Lower lobe of right lung (tissue), 2 donors: ENCODE data around the gene TGM6. TPM values are rescaled to one million over a fixed set of nuclear protein-coding genes. Genes with fewer than 3 reads are reported as not detected.

Experiments used
- ATAC-seq, 2 donors: fragments of 200-7000 bp; cut with Tn5 transposase; one replicate each; pipeline ENCODE4 v1.9.1; 2020 to 2022; ENCODE audit warnings: mild to moderate bottlenecking in 2 of 2, moderate library complexity in 2 of 2
- DNase-seq: peaks from one replicate; pipeline ENCODE4 v3.0.0-alpha.2; 2020
- H3K27ac ChIP-seq: fragments of 200-600 bp; one replicate; pipeline ENCODE4 v1.8.0; 2022
- H3K27me3 ChIP-seq: fragments of 200-600 bp; one replicate; pipeline ENCODE4 v1.8.0; 2022; ENCODE audit warnings: low read depth
- H3K36me3 ChIP-seq: fragments of 200-600 bp; one replicate; pipeline ENCODE4 v1.8.0; 2022; ENCODE audit warnings: mild to moderate bottlenecking
- H3K4me1 ChIP-seq: fragments of 200-600 bp; one replicate; pipeline ENCODE4 v1.8.0; 2022
- H3K4me3 ChIP-seq: fragments of 200-600 bp; one replicate; pipeline ENCODE4 v1.8.0; 2022; ENCODE audit warnings: mild to moderate bottlenecking
- H3K9me3 ChIP-seq: fragments of 200-600 bp; one replicate; pipeline ENCODE4 v1.8.0; 2022
- intact Hi-C: fragments of 100-400 bp; cut with DNase I; formaldehyde crosslinking; loops from one replicate; pipeline ENCODE4 v1.11.0; 2022
- total RNA-seq: library from RNA; stranded (reverse); fragmentation: NEBNext Ultra II Directional; extraction: Animal tissue kit (Norgen Biotek cat#: 25700); gene quantifications from one replicate; pipeline ENCODE4 v1.2.1, GENCODE V29; 2021
- TF ChIP-seq, protein P1 (sequence below): fragments of 200-600 bp; IDR thresholded peaks from one replicate; pipeline ENCODE4 v1.8.0; 2022; ENCODE audit warnings: antibody characterized with exemption, mild to moderate bottlenecking
- donor health status: DM: no; HTN: yes; CAD: no; lungs with severe emphysema.

Gene TGM6
- total RNA-seq, 1 donor from 2014 or later = not detected

DNA sequence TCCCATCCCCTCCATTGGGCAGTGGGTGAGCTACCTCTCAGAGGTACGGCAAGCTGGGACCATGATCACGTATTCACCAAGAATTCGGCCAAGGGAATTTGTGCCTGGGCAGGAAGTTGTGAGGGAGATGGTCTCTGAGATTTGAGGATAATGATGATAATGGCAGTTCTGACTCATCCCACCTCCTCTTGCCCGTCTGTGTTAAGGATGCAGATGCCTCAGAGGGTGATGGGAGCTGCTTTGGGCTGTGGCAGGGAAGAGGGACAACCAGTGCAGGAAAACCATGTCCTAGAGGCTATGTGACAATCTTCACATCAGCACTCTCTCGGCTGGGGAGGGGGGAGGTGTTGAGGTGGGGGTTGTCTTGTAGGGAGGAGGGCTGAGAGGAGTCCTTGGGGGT is 4.3 kb downstream of the TGM6 start:
- intact Hi-C loops = no loop called here
- Histone ChIP-seq H3K27me3 (peaks cover 7% of the 10 kb centered on the region), H3K4me3 (no peak overlapping the region), H3K9me3 (peaks cover 11% of the 10 kb centered on the region), H3K27ac (no peak overlapping the region), H3K4me1 (no peaks in the 10 kb centered on the region), H3K36me3 (no peaks in the 10 kb centered on the region)
- TF ChIP-seq, protein P1, sequence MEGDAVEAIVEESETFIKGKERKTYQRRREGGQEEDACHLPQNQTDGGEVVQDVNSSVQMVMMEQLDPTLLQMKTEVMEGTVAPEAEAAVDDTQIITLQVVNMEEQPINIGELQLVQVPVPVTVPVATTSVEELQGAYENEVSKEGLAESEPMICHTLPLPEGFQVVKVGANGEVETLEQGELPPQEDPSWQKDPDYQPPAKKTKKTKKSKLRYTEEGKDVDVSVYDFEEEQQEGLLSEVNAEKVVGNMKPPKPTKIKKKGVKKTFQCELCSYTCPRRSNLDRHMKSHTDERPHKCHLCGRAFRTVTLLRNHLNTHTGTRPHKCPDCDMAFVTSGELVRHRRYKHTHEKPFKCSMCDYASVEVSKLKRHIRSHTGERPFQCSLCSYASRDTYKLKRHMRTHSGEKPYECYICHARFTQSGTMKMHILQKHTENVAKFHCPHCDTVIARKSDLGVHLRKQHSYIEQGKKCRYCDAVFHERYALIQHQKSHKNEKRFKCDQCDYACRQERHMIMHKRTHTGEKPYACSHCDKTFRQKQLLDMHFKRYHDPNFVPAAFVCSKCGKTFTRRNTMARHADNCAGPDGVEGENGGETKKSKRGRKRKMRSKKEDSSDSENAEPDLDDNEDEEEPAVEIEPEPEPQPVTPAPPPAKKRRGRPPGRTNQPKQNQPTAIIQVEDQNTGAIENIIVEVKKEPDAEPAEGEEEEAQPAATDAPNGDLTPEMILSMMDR = no peak
- ATAC-seq (no peak), DNase-seq (no peak)

DNA sequence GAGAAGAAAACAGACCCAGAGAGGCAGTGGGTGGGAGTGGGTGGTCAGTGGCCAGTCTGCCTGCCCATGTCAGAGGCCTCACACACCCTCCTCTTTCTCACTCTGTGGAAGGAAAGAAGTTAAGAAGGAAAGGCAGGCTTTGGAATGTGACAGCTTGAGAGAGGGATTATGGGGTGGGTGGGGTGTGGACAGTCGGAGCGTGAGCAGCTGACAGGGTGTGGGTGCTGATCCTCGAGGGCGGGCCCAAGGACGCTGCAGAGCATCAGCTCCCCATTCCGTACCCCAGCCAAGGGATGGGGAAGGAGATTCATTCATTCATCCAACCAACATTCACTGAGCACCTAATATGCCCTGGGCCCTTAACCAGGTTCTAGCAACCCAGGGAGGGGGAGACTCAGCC is 4.8 kb downstream of the TGM6 start:
- peaks cover 7% of the 10 kb centered on the region for H3K27me3 ChIP-seq
- no peak overlapping the region for H3K4me3 ChIP-seq
- intact Hi-C loops = no loop called here
- peaks cover 11% of the 10 kb centered on the region for H3K9me3 ChIP-seq
- no peaks in the 10 kb centered on the region for H3K36me3 ChIP-seq
- ATAC-seq (no peak), DNase-seq (no peak)
- TF ChIP-seq, protein P1 = no peak
- no peak overlapping the region for H3K27ac ChIP-seq
- no peaks in the 10 kb centered on the region for H3K4me1 ChIP-seq

DNA sequence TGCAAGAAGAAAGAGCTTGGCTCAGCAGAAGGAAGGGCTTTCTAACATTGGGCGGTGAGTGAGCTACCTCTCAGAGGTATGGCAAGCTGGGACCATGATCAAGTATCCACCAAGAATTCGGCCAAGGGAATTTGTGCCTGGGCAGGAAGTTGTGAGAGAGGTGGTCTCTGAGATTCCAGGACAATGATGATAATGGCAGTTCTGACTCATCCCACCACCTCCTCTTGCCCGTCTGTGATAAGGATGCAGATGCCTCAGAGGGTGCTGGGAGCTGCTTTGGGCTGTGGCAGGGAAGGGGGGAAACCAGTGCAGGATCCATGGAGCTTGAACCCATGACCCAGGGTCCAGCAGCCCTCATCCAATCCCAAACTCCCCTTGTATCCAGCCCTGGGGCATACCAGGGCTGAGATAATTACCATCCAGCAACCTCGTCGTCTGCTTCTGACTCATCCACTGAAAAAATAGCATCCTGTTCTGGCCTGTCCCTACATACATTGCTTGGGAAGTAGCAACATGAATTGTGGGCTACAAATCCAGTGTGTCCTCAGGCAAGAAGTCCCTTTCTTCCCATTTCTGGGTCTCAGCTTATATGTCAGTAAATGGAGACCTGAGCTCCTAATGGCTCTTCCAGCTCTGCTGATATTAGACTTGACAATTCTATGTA is 5.9 kb downstream of the TGM6 start:
- Histone ChIP-seq H3K27me3 (peaks cover 7% of the 10 kb centered on the region), H3K4me1 (no peaks in the 10 kb centered on the region)
- intact Hi-C loops = no loop called here

DNA sequence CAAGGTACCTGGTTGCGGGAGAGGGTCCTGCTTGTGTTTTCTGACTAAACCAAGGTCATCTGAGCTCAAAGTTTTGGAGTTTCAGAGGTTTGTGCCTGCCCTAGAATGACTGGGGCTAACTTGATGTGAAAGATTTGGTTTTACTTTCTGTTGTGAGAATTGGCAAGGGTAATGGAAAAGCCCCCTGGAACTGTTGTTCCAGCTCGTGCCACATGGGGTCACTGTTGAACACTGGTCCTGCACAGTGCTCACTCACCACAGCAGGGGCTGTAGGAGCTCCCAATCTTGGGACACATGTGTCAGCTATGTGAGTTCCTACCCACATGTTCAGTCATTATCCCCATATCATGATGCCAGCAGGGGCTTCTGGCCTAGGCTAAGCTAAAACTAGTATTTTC is 6.5 kb downstream of the TGM6 start:
- intact Hi-C loops = no loop called here
- peaks cover 11% of the 10 kb centered on the region for H3K9me3 ChIP-seq
- no peak overlapping the region for H3K27ac ChIP-seq
- ATAC-seq (peak in 1 of 2 donors; percentile 35), DNase-seq (no peak)
- TF ChIP-seq, protein P1 = peak; percentile 36
- H3K27me3 ChIP-seq = peaks cover 7% of the 10 kb centered on the region
- H3K4me3 ChIP-seq = no peak overlapping the region
- no peaks in the 10 kb centered on the region for H3K4me1 ChIP-seq
- no peaks in the 10 kb centered on the region for H3K36me3 ChIP-seq

More for the DNA sequence above, 5.9 kb downstream of the TGM6 start:
- no peak overlapping the region for H3K4me3 ChIP-seq
- DNase-seq (no peak), ATAC-seq (no peak)
- peaks cover 11% of the 10 kb centered on the region for H3K9me3 ChIP-seq
- H3K27ac ChIP-seq = no peak overlapping the region
- TF ChIP-seq, protein P1 = no peak
- no peaks in the 10 kb centered on the region for H3K36me3 ChIP-seq

DNA sequence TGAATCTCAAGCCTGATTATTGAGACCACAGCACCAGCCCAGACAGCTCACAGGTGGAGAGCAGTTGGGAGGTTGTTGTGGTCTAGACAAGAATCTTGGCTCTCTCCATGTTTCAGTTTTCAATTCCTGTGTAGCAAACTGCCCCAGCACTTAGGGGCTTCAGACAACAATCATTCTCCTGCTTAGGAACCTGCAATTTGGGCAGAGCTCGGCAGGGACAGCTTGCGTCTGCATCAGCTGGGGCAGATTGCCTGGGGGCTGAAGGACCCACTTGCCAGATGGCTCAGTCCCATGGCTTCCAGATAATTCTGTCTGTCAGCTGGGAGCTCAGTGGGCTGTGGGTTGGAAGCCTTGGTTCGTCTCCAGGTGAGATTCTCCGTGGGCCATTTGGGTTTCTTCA is 6.9 kb downstream of the TGM6 start:
- TF ChIP-seq, protein P1 = no peak

More for the DNA sequence above, 6.9 kb downstream of the TGM6 start:
- intact Hi-C loops = no loop called here
- Histone ChIP-seq H3K27me3 (peaks cover 7% of the 10 kb centered on the region), H3K36me3 (no peaks in the 10 kb centered on the region), H3K4me3 (no peak overlapping the region), H3K4me1 (no peaks in the 10 kb centered on the region), H3K9me3 (peaks cover 11% of the 10 kb centered on the region), H3K27ac (no peak overlapping the region)
- DNase-seq (no peak), ATAC-seq (no peak)
